Upper lobe of left lung (tissue), 6 donors: ENCODE data around the gene DLG2. TPM values are rescaled to one million over a fixed set of nuclear protein-coding genes. Genes with fewer than 3 reads are reported as not detected.

Experiments used
- ATAC-seq, 2 donors: fragments of 200-7000 bp; cut with Tn5 transposase; one replicate each; pipeline ENCODE4 v1.9.1; 2022; ENCODE audit warnings: mild to moderate bottlenecking in 2 of 2, moderate library complexity in 2 of 2; ENCODE audit not compliant: low FRiP score in 2 of 2
- DNase-seq, 2 donors: peaks; one replicate each; pipeline ENCODE4 v3.0.0-alpha.2; 2019 to 2020
- H3K27ac ChIP-seq, 4 donors: fragments of 200-600 bp; sonication (generic); one replicate each; pipeline ENCODE4 v1.5.1; 2016 to 2019
- H3K27me3 ChIP-seq, 4 donors: fragments of 200-600 bp; sonication (generic); one replicate each; pipeline ENCODE4 v1.5.1; 2017 to 2019
- H3K36me3 ChIP-seq, 4 donors: fragments of 200-600 bp; sonication (generic); one replicate each; pipeline ENCODE4 v1.5.1; 2016 to 2019
- H3K4me1 ChIP-seq, 4 donors: fragments of 200-600 bp; sonication (generic); one replicate each; pipeline ENCODE4 v1.5.1; 2018 to 2019
- H3K4me3 ChIP-seq, 4 donors: fragments of 200-600 bp; sonication (generic); one replicate each; pipeline ENCODE4 v1.5.1; 2017 to 2019; ENCODE audit warnings: mild to moderate bottlenecking in 2 of 4, moderate library complexity in 1 of 4
- H3K9me3 ChIP-seq, 4 donors: fragments of 200-600 bp; sonication (generic); one replicate each; pipeline ENCODE4 v1.5.1; 2018 to 2019
- EP300 ChIP-seq, 4 donors: sonication (generic); formaldehyde crosslinking; IDR thresholded peaks; one replicate each; pipeline ENCODE4 v1.5.1; 2017; ENCODE audit warnings: antibody characterized with exemption in 4 of 4, control low read depth in 2 of 4
- POLR2A ChIP-seq, 4 donors: fragments of 450-650 bp; IDR thresholded peaks; one replicate each; pipeline ENCODE4 v1.5.1; 2016 to 2017; ENCODE audit warnings: antibody characterized with exemption in 4 of 4, mild to moderate bottlenecking in 2 of 4
- POLR2AphosphoS5 ChIP-seq, 2 donors: sonication (generic); formaldehyde crosslinking; IDR thresholded peaks; one replicate each; pipeline ENCODE4 v1.5.1; 2017; ENCODE audit warnings: antibody characterized with exemption in 2 of 2
- WGBS, 2 donors: methylation state at CpG; one replicate each; pipeline ENCODE4 v1.1.5; 2017 to 2018; 5-methylcytosine and 5-hydroxymethylcytosine counted together
- total RNA-seq, 6 donors: library from RNA; depleted of rRNA in 4 of 6; stranded (reverse); fragments of >200 nt in 4 of 6; gene quantifications; one replicate each; pipeline versions ENCODE4 v1.1.0 to v1.2.1, GENCODE V29; 2016 to 2021
- TF ChIP-seq, protein P1 (sequence below), 6 experiments: fragments of 450-650 bp in 4 of 6; fragments of 200-600 bp in 2 of 6; sonication (generic) in 2 of 6; IDR thresholded peaks; one replicate each; pipeline ENCODE4 v1.5.1; 2016 to 2019; ENCODE audit warnings: antibody characterized with exemption in 6 of 6
- donor health status: DM: no; HTN: no; CAD: no; lungs with moderate emphysema.
- donor health status: DM: no; HTN: yes; CAD: no; lungs with severe emphysema.

DLG2 gene
- total RNA-seq, 6 donors from 2014 or later = 3.4 to 37.7 (median 9.1) TPM

DNA sequence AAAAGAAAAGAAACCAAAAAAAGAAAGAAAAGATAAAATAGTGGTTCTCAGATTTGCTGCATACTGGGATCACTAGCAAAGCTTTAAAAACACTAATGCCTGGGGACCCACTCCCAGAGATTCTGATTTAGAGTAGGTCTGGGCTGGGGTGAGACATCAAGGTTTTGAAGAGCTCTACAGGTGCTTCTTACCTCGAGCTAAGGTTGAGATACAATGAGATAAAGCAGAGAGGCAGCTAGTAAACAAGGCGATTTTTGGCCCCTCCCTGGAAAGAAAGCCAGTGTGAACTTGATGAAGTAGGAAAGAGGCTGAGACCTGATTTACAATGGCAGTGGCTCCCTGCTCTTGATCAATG is 2013.4 kb downstream of the DLG2 start:
- Histone ChIP-seq H3K27me3 (no peaks in the 10 kb centered on the region), H3K27ac (no peak overlapping the region), H3K36me3 (no peaks in the 10 kb centered on the region), H3K9me3 (no peaks in the 10 kb centered on the region), H3K4me1 (no peaks in the 10 kb centered on the region), H3K4me3 (no peak overlapping the region)
- TF ChIP-seq, protein P1, sequence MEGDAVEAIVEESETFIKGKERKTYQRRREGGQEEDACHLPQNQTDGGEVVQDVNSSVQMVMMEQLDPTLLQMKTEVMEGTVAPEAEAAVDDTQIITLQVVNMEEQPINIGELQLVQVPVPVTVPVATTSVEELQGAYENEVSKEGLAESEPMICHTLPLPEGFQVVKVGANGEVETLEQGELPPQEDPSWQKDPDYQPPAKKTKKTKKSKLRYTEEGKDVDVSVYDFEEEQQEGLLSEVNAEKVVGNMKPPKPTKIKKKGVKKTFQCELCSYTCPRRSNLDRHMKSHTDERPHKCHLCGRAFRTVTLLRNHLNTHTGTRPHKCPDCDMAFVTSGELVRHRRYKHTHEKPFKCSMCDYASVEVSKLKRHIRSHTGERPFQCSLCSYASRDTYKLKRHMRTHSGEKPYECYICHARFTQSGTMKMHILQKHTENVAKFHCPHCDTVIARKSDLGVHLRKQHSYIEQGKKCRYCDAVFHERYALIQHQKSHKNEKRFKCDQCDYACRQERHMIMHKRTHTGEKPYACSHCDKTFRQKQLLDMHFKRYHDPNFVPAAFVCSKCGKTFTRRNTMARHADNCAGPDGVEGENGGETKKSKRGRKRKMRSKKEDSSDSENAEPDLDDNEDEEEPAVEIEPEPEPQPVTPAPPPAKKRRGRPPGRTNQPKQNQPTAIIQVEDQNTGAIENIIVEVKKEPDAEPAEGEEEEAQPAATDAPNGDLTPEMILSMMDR (IDR thresholded peaks at IDR 0.05) = no peak
- 37 to 44% methylated on average over 2 of the region's 2 CpGs for WGBS, 2 donors
- ATAC-seq (no peak), DNase-seq (no peak)

DNA sequence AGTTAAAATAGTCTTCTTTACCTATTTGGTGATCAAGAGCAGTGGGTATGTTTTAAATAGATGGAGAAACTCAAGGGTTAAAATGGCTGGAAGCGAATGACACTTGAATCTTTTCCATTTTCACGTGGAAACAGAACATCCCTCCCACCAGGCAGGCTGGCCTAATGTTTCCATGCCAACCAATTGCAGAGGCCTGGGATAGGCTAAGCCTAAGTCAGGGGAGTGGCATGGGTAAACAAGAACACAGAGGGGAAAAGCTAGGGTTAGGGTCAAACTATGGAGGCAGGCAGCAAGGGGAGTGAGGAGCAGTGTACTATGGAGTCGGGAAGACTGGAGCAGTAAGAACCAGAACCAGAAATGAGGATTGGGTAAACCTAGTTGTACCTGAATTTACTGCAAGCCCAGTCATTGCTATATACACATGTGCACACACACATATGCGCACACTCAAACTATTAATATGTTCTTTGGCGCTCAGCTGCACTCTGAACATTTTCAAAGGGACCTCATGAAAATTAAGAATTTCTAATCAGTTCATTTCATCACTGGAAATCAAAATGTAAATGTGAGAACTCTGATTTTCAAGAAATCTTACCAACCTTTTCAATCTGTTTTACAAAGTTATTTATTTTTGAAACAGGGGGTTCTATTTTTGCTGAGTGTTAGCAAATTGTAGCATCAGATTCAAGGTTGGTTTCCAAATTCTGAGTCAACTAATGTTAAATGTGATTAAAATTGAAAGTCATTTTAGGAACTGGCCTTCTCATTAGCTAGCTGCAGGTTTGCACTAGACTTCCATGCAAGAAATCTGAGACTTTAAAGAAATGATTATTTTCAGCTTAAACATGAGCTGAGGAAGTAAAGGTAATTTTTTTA is 2014.0 kb downstream of the DLG2 start:
- no peak for DNase-seq
- WGBS, 2 donors = 40 to 63% methylated on average over 5 of the region's 5 CpGs

DNA sequence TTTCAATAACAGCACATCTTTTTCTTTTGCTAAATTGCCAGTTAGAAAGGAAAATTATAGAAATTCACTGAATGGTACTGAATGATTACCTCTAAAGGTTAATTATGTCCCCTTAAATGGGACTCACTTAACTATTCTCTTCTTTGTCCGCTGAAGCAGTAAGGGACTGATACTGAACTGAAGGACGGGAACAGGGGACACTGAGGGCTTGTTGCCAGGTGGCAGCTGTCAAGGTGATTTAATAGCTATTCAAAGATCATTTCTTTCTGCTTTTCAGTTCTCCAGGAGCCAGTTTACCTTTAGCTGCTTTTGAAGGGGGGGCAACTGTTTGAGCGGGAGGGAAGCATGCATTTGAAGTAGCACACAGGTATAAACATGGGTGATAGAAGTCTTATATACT is 2015.5 kb downstream of the DLG2 start:
- Histone ChIP-seq H3K4me3 (no peak overlapping the region), H3K9me3 (no peaks in the 10 kb centered on the region), H3K36me3 (no peaks in the 10 kb centered on the region), H3K4me1 (no peaks in the 10 kb centered on the region), H3K27ac (no peak overlapping the region), H3K27me3 (no peaks in the 10 kb centered on the region)
- no peak for TF ChIP-seq POLR2AphosphoS5 (IDR thresholded peaks at IDR 0.05)
- TF ChIP-seq, protein P1 (IDR thresholded peaks at IDR 0.05) = no peak
- TF ChIP-seq POLR2A (IDR thresholded peaks at IDR 0.05) = no peak
- no peak for TF ChIP-seq EP300 (IDR thresholded peaks at IDR 0.05)
- DNase-seq (no peak), ATAC-seq (no peak)
- 73 to 78% methylated on average over 3 of the region's 3 CpGs for WGBS, 2 donors

More for the DNA sequence above, 2014.0 kb downstream of the DLG2 start:
- Histone ChIP-seq H3K36me3 (no peaks in the 10 kb centered on the region), H3K27me3 (no peaks in the 10 kb centered on the region), H3K4me1 (no peaks in the 10 kb centered on the region), H3K4me3 (no peak overlapping the region), H3K27ac (no peak overlapping the region), H3K9me3 (no peaks in the 10 kb centered on the region)
- TF ChIP-seq, protein P1 (IDR thresholded peaks at IDR 0.05) = no peak
- TF ChIP-seq POLR2AphosphoS5 (IDR thresholded peaks at IDR 0.05) (no peak), EP300 (IDR thresholded peaks at IDR 0.05) (no peak)
- ATAC-seq = no peak

DNA sequence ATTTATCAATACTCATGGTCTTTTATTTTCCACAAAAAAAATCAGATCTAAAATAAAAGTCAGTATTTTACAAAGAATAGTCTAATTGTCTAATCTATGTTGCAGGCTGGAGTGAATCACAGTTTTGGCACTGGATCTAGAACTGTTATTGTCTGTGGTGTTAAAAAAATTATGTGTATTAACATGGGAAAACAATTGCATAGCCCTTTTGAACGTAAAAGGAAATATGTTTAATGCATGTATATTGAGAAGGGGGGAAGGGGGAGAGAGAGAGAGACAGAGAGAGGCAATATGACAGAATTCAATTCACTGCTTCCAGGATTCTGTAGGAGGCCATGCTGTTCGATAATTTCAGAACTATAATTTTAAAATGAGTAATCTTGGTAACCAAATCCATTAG is 2016.1 kb downstream of the DLG2 start:
- no peak overlapping the region for H3K4me3 ChIP-seq
- no peaks in the 10 kb centered on the region for H3K27me3 ChIP-seq
- ATAC-seq (no peak), DNase-seq (no peak)
- no peaks in the 10 kb centered on the region for H3K4me1 ChIP-seq
- 65 to 70% methylated on average over 2 of the region's 2 CpGs for WGBS, 2 donors
- no peaks in the 10 kb centered on the region for H3K36me3 ChIP-seq
- H3K9me3 ChIP-seq = no peaks in the 10 kb centered on the region
- H3K27ac ChIP-seq = no peak overlapping the region
- TF ChIP-seq, protein P1 (IDR thresholded peaks at IDR 0.05) = no peak
- TF ChIP-seq EP300 (IDR thresholded peaks at IDR 0.05) (no peak), POLR2A (IDR thresholded peaks at IDR 0.05) (no peak), POLR2AphosphoS5 (IDR thresholded peaks at IDR 0.05) (no peak)

DNA sequence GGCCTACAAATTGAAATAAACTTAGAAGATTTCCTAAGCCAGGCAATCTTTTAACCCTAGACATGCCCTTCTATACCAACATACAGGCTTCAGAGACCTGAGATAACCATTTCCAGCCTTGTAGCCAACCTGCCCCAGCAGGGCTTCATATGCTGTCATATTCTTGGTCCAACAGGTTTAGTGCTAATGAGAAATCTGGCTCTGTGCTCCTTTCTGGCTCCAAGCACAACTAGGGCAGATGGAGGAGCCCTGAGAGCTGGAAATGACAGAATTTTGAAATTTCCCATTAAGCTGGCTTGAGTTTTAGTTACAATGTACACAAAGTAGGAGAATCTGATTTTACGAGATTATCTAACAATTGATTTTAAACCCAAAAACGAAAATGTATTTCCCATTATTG is 2018.0 kb downstream of the DLG2 start:
- no peak overlapping the region for H3K4me3 ChIP-seq
- no peaks in the 10 kb centered on the region for H3K9me3 ChIP-seq
- 86 to 88% methylated on average over 2 of the region's 2 CpGs for WGBS, 2 donors
- no peak for ATAC-seq
- no peaks in the 10 kb centered on the region for H3K36me3 ChIP-seq
- no peaks in the 10 kb centered on the region for H3K4me1 ChIP-seq
- H3K27me3 ChIP-seq = no peaks in the 10 kb centered on the region
- TF ChIP-seq, protein P1 (IDR thresholded peaks at IDR 0.05) = no peak
- TF ChIP-seq POLR2A (IDR thresholded peaks at IDR 0.05) (no peak), EP300 (IDR thresholded peaks at IDR 0.05) (no peak)
- H3K27ac ChIP-seq = no peak overlapping the region
- no peak for DNase-seq
